Stimulated activated CD8-positive, alpha-beta memory T cell treated with anti-CD3 and anti-CD28 coated beads, Interleukin-12 subunit alpha, Interleukin-12 subunit beta, amount 100 ng/mL, for 24 hours (primary cell): ENCODE measurements around the gene MRPL4.
"Not testable (repeated sequence)": the region's sequence is repeated elsewhere in the genome, so short reads cannot be mapped to it uniquely, and the experiment has no call there.

Source experiments
- DNase-seq: peaks from one replicate; pipeline ENCODE4 v3.0.0-alpha.2; 2020; ENCODE audit errors: extremely low read depth

The MRPL4 gene

DNA sequence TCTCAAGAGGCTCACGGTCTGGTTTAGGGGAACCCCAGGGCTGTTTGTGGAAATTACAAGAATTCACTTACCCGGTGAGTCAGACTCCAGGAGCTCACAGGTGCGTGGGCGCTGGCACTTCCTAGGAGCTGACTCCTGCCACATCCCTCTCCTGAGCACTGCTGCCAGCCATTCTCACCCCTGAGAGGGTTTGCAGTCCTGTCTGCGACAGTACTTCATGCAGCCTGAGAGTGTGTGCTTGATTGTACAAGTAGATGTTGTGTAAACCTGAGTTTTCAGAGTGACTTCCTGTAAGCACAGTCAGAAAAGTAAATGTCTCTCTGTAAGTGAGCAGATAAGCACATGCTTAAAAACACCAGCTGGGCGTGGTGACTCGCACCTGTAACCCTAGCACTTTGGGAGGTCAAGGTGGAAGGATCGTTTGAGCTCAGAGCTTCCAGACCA lies 8.1 kb downstream of the MRPL4 start:
- DNase-seq: no peak

DNA sequence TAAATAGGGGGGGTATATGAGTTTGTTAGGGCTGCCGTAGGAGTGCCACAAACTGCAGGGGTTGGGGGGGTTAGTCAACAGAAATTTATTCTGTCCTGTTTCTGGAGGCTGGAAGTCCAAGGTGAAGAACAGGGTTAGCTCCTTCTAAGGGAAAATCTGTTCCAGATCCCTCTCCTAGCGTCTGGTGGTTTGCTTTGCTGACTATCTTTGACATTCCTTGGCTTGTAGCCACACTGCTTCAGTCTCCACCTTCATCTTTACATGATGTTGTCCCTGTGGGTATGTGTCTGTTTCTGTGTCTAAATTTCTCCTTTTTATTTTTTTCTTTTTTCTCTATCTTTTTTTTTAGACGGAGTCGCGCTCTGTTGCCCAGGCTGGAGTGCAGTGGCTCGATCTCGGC lies 10.8 kb downstream of the MRPL4 start:
- DNase-seq: no peak

DNA sequence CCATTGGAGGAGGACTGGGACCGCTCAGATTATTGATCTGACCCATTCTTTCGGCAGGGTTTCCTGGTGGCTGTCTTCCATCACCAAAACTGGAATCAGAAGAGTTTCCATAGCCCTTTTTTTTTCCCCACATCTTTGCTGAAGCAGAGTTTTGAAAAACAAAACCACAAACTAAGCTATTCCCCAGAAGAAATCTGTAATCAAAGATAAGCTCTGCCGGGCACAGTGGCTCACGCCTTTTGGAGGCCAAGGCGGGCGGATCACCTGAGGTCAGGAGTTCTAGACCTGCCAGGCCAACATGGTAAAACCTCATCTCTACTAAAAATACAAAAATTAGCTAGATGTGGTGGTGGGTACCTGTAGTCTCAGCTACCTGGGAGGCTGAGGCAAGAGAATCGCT lies 14.7 kb downstream of the MRPL4 start:
- DNase-seq: no peak

DNA sequence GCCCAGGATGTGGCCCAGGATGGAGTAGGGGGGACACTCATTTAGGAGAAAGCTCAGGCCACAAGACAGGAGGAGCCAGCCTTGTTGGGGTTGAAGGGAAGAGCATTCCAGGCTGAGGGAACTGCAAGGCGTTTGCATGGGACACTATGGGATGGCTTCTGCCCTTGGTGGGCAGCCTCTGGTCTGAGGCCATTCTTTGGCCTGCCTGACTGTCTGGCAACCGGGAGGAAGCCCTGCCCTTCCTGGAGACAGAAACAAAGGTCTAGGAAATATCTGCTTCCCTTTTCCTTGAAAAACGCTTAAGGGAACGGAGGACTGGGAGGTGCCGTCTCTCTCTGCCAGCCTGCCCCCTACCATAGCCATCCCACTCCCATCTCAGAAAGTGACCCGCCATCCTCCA lies 16.1 kb downstream of the MRPL4 start:
- no peak for DNase-seq

DNA sequence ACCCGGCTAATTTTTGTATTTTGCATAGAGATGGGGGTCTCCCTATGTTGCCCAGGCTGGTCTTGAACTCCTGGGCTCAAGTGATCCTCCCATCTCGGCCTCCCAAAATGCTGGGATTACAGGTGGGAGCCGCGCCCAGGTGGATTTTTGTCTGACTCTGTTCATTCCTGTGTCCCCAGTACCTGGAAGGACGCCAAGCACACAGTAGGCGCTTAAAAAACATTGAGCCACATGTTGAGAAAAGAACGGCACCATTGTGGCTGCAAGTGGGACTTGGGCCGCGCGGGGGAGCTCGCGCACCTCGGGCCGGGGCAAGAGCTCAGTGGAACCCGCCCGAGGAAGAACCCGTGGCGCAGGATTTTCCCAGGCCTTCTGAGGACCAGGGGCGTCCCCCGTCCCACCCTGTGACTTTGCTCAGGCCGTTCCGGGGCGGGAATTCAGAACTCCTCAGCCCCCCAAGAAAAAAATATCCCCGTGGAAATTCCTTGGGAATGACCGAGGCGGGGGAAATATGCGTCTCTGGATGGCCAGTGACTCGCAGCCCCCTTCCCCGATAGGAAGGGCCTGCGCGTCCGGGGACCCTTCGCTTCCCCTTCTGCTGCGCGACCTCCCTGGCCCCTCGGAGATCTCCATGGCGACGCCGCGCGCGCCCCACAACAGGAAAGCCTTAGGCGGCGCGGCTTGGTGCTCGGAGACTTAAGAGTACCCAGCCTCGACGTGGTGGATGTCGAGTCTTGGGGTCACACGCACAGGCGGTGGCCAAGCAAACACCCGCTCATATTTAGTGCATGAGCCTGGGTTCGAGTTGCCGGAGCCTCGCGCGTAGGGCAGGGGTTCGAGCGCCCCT lies 17.5 kb downstream of the MRPL4 start:
- DNase-seq: no peak

DNA sequence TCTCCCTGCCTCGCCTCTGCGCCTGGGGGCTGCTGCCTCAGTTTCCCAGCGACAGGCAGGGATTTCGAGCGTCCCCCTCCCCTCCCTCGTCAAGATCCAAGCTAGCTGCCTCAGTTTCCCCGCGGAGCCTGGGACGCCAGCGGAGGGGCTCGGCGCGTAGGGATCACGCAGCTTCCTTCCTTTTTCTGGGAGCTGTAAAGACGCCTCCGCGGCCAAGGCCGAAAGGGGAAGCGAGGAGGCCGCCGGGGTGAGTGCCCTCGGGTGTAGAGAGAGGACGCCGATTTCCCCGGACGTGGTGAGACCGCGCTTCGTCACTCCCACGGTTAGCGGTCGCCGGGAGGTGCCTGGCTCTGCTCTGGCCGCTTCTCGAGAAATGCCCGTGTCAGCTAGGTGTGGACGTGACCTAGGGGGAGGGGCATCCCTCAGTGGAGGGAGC lies 18.2 kb downstream of the MRPL4 start:
- no peak for DNase-seq

DNA sequence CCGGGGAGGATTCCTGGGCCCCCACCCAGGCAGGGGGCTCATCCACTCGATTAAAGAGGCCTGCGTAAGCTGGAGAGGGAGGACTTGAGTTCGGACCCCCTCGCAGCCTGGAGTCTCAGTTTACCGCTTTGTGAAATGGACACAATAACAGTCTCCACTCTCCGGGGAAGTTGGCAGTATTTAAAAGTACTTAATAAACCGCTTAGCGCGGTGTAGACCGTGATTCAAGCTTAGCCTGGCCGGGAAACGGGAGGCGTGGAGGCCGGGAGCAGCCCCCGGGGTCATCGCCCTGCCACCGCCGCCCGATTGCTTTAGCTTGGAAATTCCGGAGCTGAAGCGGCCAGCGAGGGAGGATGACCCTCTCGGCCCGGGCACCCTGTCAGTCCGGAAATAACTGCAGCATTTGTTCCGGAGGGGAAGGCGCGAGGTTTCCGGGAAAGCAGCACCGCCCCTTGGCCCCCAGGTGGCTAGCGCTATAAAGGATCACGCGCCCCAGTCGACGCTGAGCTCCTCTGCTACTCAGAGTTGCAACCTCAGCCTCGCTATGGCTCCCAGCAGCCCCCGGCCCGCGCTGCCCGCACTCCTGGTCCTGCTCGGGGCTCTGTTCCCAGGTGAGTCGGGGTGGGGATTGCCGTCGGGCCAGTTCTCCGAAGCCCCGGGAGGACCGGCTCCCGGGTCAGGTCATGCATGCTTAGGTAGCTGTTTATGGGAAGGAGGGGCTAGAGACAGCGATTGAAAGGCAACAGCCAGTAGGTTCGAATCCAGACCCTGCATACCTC lies 18.8 kb downstream of the MRPL4 start, which contains the start of gene ICAM1:
Gene ICAM1 (plus strand): TSS at position 505 of the 779 bp plus-strand sequence. CDS start 40 bp downstream, at position 545.
- no peak for DNase-seq

DNA sequence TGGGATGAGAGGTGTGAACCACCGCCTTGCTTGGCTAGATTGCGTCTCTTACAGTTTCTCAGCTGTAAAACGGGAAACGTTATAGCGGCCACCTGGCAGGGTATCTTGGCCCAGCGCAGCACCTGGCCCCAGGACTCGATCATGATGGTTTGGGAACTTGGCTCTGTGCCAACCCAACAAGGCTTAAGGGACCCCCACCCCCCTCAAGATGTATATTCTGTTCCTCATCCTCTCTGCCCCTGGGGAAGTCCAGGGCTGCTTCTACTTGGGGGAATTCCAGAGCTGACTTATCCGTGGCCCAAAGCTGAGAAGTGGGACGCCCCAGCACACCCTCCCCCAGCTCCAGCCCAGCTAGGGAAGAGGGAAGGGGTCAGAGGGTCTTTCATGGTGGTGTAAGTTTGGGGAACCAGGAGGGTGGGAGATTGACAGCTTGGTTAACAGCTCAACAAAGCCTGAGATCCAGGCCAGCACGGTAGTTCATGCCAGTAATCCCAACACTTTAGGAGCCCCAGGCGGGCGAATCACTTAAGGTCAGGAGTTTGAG lies 19.6 kb downstream of the MRPL4 start:
- no peak for DNase-seq

DNA sequence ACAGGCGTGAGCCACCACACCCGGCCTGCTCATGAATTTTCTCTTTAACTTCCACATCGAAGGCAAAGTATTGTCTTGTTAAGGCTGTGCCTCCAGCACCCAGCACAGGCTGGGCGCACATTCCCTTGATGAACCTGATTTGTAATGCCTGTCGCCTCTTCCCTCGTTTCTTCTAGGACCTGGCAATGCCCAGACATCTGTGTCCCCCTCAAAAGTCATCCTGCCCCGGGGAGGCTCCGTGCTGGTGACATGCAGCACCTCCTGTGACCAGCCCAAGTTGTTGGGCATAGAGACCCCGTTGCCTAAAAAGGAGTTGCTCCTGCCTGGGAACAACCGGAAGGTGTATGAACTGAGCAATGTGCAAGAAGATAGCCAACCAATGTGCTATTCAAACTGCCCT lies 22.6 kb downstream of the MRPL4 start:
- DNase-seq: no peak

DNA sequence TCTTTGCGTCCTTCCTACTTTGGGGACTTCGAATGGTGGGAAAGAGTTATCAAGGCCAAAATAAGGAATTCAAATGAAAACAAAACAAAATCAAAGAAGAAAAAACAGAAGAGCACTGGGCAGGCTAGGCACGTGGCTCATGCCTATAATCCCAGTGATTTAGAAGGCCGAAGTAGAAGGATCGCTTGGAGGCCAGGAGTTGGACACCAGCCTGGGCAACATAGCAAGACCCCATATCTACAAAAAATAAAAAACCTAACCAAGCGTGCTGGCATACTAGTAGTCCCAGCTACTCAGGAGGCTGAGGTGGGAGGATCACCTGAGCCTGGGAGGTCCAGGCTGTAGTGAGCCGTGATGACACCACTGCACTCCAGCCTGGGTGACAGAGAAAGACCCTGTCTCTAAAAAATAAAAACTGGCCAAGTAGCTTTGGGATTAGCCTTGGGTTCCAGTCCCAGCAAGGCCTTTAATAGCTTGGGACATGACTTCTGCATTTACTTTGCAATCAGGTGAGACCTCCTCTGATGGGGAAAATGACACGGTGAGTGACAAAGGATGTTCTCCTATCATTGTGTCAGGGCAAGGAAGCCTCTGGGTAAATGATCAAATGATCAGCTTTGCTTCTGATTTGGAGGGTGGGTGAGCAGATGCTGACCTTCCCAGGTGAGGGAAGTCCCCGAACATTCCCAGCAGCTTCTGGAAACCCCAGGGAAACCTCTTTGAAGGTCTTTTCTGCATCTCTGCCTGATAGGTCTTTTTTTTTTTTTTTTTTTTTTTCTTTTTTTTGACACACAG lies 26.0 kb downstream of the MRPL4 start:
- no peak for DNase-seq

DNA sequence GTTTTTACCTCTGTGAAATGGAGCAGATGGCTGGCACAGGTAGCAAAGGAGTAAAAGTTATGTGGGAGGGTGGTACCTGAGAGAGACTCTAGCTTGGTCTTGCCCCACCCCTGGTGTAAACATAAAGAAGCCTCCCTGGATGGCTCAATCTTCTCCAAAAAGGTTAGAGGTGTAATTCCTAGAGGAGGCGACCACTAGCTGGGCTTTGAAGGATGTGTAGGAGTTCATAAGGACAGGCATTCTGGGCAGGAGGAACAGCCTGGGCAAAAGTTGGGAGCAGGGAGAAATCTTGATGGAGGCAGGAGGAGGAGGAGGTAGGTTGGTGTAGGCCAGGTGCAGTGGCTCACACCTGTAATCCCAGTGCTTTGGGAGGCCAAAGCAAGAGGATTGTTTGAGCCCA lies 26.9 kb downstream of the MRPL4 start:
- no peak for DNase-seq

DNA sequence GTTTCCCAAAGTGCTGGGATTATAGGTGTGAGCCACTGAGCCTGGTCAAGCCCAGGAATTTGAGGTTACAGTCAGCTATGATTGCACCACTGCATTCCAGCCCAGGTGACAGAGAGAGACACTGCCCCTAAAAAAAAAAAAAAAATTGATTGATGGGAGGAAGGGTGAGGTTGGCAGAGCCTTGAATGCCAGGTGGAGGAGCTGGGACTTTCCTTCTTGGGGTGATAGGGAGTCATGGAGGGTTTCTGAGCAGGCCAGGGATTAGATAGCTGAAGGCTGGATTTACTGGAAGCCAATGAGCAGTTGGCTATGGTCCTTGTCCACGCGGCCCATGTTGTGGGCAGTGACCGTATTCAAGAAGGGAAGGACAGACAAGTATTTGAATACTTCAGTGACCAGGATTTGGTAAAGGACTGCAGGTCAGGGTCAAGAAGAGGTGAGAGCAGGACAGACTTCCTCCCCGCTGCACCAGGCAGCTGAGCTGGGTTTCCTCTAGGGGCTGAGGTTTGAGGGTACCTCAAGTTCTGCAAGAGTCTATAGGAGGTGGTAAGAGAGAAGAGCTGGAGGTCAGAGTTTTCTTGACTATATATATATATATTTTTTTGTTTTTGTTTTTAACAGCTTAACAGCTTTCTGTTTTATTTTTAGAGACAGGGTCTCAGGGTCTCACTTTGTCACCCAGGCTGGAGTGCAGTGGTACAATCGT lies 27.9 kb downstream of the MRPL4 start:
- DNase-seq: no peak

DNA sequence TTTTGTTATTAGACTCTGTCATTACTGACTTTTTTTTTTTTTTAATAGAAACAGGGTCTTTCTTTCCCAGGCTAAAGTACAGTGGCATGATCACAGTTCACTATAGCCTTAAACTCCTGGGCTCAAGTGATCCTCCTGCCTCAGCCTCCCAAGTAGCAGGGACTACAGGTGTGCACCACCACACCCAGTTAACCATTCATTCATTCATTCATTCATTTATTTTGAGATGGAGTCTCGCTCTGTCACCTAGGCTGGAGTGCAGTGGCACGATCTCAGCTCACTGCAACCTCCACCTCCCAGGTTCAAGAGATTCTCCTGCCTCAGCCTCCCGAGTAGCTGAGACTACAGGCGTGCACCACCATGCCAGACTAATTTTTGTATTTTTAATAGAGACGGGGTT lies 30.0 kb downstream of the MRPL4 start:
- not testable (repeated sequence) for DNase-seq

DNA sequence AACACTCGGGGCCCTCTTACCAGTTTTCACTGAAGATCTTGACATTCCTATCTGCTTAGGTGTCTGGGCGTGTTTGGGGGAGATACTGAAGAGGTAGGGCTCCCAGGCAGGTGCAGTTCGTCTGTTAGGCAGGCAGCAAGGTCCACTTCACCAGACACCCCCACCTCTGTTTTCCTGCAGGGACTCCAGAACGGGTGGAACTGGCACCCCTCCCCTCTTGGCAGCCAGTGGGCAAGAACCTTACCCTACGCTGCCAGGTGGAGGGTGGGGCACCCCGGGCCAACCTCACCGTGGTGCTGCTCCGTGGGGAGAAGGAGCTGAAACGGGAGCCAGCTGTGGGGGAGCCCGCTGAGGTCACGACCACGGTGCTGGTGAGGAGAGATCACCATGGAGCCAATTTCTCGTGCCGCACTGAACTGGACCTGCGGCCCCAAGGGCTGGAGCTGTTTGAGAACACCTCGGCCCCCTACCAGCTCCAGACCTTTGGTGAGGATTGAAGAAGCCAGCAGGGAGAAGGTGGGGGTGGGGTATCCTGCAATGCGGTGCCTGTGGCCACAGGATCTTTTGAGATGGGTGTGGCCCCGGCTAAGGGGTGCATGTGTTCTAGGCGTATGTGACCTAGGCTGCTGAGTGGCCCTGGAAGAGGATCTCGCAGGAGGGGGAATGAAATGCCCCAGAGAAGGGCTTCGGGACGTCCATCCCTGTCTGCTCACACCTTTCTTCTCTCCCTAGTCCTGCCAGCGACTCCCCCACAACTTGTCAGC lies 31.5 kb downstream of the MRPL4 start:
- no peak for DNase-seq

DNA sequence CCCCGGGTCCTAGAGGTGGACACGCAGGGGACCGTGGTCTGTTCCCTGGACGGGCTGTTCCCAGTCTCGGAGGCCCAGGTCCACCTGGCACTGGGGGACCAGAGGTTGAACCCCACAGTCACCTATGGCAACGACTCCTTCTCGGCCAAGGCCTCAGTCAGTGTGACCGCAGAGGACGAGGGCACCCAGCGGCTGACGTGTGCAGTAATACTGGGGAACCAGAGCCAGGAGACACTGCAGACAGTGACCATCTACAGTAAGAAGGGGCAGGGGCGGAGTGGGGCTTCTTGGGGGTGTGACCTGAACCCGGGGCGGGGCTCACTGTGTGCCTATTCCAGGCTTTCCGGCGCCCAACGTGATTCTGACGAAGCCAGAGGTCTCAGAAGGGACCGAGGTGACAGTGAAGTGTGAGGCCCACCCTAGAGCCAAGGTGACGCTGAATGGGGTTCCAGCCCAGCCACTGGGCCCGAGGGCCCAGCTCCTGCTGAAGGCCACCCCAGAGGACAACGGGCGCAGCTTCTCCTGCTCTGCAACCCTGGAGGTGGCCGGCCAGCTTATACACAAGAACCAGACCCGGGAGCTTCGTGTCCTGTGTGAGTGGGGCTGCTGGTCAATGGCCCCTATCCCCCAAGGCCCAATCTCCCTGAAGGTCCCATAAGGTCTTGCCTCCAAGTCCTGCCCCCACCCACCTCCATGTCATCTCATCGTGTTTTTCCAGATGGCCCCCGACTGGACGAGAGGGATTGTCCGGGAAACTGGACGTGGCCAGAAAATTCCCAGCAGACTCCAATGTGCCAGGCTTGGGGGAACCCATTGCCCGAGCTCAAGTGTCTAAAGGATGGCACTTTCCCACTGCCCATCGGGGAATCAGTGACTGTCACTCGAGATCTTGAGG lies 32.3 kb downstream of the MRPL4 start:
- no peak for DNase-seq

DNA sequence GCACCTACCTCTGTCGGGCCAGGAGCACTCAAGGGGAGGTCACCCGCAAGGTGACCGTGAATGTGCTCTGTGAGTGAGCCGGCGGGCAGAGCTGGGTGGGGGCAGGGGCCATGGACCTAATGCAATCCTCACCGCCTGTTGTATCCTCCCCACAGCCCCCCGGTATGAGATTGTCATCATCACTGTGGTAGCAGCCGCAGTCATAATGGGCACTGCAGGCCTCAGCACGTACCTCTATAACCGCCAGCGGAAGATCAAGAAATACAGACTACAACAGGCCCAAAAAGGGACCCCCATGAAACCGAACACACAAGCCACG lies 32.9 kb downstream of the MRPL4 start:
- DNase-seq: no peak

DNA sequence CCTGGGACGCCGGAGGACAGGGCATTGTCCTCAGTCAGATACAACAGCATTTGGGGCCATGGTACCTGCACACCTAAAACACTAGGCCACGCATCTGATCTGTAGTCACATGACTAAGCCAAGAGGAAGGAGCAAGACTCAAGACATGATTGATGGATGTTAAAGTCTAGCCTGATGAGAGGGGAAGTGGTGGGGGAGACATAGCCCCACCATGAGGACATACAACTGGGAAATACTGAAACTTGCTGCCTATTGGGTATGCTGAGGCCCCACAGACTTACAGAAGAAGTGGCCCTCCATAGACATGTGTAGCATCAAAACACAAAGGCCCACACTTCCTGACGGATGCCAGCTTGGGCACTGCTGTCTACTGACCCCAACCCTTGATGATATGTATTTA lies 33.4 kb downstream of the MRPL4 start:
- no peak for DNase-seq

DNA sequence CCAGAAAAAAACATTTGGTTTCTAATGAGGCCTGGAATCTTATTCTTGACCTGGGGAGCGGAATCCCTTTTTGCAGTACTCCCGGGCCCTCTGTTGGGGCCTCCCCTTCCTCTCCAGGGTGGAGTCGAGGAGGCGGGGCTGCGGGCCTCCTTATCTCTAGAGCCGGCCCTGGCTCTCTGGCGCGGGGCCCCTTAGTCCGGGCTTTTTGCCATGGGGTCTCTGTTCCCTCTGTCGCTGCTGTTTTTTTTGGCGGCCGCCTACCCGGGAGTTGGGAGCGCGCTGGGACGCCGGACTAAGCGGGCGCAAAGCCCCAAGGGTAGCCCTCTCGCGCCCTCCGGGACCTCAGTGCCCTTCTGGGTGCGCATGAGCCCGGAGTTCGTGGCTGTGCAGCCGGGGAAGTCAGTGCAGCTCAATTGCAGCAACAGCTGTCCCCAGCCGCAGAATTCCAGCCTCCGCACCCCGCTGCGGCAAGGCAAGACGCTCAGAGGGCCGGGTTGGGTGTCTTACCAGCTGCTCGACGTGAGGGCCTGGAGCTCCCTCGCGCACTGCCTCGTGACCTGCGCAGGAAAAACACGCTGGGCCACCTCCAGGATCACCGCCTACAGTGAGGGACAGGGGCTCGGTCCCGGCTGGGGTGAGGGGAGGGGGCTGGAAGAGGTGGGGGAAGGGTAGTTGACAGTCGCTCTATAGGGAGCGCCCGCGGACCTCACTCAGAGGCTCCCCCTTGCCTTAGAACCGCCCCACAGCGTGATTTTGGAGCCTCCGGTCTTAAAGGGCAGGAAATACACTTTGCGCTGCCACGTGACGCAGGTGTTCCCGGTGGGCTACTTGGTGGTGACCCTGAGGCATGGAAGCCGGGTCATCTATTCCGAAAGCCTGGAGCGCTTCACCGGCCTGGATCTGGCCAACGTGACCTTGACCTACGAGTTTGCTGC lies 35.1 kb downstream of the MRPL4 start, which contains the start of gene ICAM4:
Gene ICAM4 (plus strand): TSS at position 153 of the 935 bp plus-strand sequence. CDS start 58 bp downstream, at position 211.
- DNase-seq: no peak
